Inflammatory macrophage treated with lipopolysaccharide for 4 hours (primary cell): ENCODE measurements around the gene CDK10.
A peak's percentile ranks its signal among the peaks of the same experiment; 100 is the strongest.
"Not testable (repeated sequence)": the region's sequence is repeated elsewhere in the genome, so short reads cannot be mapped to it uniquely, and the experiment has no call there.

Experiments
- DNase-seq: peaks from one replicate; pipeline ENCODE4 v3.0.0-alpha.2; 2020

CDK10 gene

GRCh38 chr16:89669755-89670154 is 16.7 kb upstream of the CDK10 start:
- no peak for DNase-seq

- DNase-seq = peak; percentile 18
Observed at GRCh38 chr16:89670496-89671431, 15.7 kb upstream of the CDK10 start.

GRCh38 chr16:89671565-89671964 is 14.9 kb upstream of the CDK10 start:
- not testable (repeated sequence) for DNase-seq

- DNase-seq = no peak
Observed at GRCh38 chr16:89672177-89672941, 14.1 kb upstream of the CDK10 start.

- no peak for DNase-seq
Observed at GRCh38 chr16:89678258-89678657, 8.2 kb upstream of the CDK10 start.

- DNase-seq = no peak
Observed at GRCh38 chr16:89685916-89686315, 573 bp upstream of the CDK10 start.

- DNase-seq = no peak
Observed at GRCh38 chr16:89687092-89687940, 827 bp downstream of the CDK10 start.

GRCh38 chr16:89688395-89688794 is 1.9 kb downstream of the CDK10 start:
- no peak for DNase-seq

- no peak for DNase-seq
Observed at GRCh38 chr16:89689142-89689541, 2.7 kb downstream of the CDK10 start.

- not testable (repeated sequence) for DNase-seq
Observed at GRCh38 chr16:89689621-89690020, 3.1 kb downstream of the CDK10 start.

- no peak for DNase-seq
Observed at GRCh38 chr16:89690392-89690901, 4.0 kb downstream of the CDK10 start.

- DNase-seq = no peak
Observed at GRCh38 chr16:89691231-89691985, 4.9 kb downstream of the CDK10 start.

GRCh38 chr16:89691986-89692569 is 5.6 kb downstream of the CDK10 start:
- no peak for DNase-seq

- DNase-seq = no peak
Observed at GRCh38 chr16:89693289-89693731, 6.8 kb downstream of the CDK10 start.

GRCh38 chr16:89693931-89694783 is 7.7 kb downstream of the CDK10 start:
- no peak for DNase-seq

- not testable (repeated sequence) for DNase-seq
Observed at GRCh38 chr16:89694784-89695085, 8.2 kb downstream of the CDK10 start.

GRCh38 chr16:89695086-89695874 is 8.8 kb downstream of the CDK10 start:
- no peak for DNase-seq

- no peak for DNase-seq
Observed at GRCh38 chr16:89695875-89696669, 9.6 kb downstream of the CDK10 start.

GRCh38 chr16:89696670-89697128 is 10.2 kb downstream of the CDK10 start:
- DNase-seq = no peak
